Colonic mucosa (tissue), 4 donors: Measurements from ENCODE around the gene FOXF2. TPM values are rescaled to one million over a fixed set of nuclear protein-coding genes. Genes with fewer than 3 reads are reported as not detected.
A peak's percentile ranks its signal among the peaks of the same experiment; 100 is the strongest.

Experiments used
- DNase-seq: peaks from one replicate; pipeline ENCODE4 v3.0.0-alpha.2; 2020
- H3K27ac ChIP-seq: fragments of 200-600 bp; one replicate; pipeline ENCODE4 v1.8.0; 2021
- H3K27me3 ChIP-seq: fragments of 200-600 bp; one replicate; pipeline ENCODE4 v1.8.0; 2021
- H3K36me3 ChIP-seq: fragments of 200-600 bp; one replicate; pipeline ENCODE4 v1.8.0; 2021
- H3K4me1 ChIP-seq: fragments of 200-600 bp; one replicate; pipeline ENCODE4 v1.8.0; 2021; ENCODE audit warnings: mild to moderate bottlenecking
- H3K4me3 ChIP-seq: fragments of 200-600 bp; one replicate; pipeline ENCODE4 v1.8.0; 2021
- H3K9ac ChIP-seq, 2 donors: one replicate each; pipeline ENCODE4 v1.7.0; 2013; ENCODE audit warnings: control low read depth in 2 of 2, low read depth in 2 of 2, low read length in 2 of 2
- H3K9me3 ChIP-seq: fragments of 200-600 bp; one replicate; pipeline ENCODE4 v1.8.0; 2021
- CTCF ChIP-seq: fragments of 200-600 bp; IDR thresholded peaks from one replicate; pipeline ENCODE4 v1.8.0; 2022; ENCODE audit warnings: antibody characterized with exemption, mild to moderate bottlenecking
- intact Hi-C: fragments of 100-400 bp; cut with DNase I; formaldehyde crosslinking; loops from one replicate; pipeline ENCODE4 v1.14.1; 2022
- total RNA-seq, 2 donors: library from RNA; stranded (reverse); fragmentation: NEBNext Ultra II Directional in 1 of 2; extraction: Animal tissue kit (Norgen Biotek cat#: 25700) in 1 of 2; gene quantifications; one replicate each; pipeline ENCODE4 v1.2.1, GENCODE V29; 2021
- donor health status: healthy.
- donor health status: DM: no; HTN: no; CAD: no.
- donor health status: DM: no; HTN: no; CAD: no.

Gene FOXF2
- total RNA-seq, 2 donors from 2014 or later = 4.2 to 8.4 TPM

GRCh38 chr6:1371933-1372332 lies 17.4 kb upstream of the FOXF2 start:
- Histone ChIP-seq H3K4me1 (no peaks in the 10 kb centered on the region), H3K36me3 (no peaks in the 10 kb centered on the region), H3K9ac (no peak overlapping the region), H3K4me3 (no peak overlapping the region), H3K27me3 (peaks cover 21% of the 10 kb centered on the region), H3K9me3 (no peaks in the 10 kb centered on the region), H3K27ac (no peak overlapping the region)
- no peak for DNase-seq
- no peak for TF ChIP-seq CTCF
- intact Hi-C loops = no loop called here

- Histone ChIP-seq H3K9ac (no peak overlapping the region), H3K9me3 (no peaks in the 10 kb centered on the region), H3K4me3 (no peak overlapping the region), H3K36me3 (no peaks in the 10 kb centered on the region), H3K27me3 (peaks cover 28% of the 10 kb centered on the region), H3K4me1 (no peaks in the 10 kb centered on the region), H3K27ac (no peak overlapping the region)
- intact Hi-C loops = no loop called here
- TF ChIP-seq CTCF = no peak
- DNase-seq = no peak
These were observed 16.7 kb upstream of the FOXF2 start for GRCh38 chr6:1372690-1373089.

GRCh38 chr6:1376653-1377052 lies 12.7 kb upstream of the FOXF2 start:
- Histone ChIP-seq H3K9ac (no peak overlapping the region), H3K27me3 (peaks cover 68% of the 10 kb centered on the region), H3K9me3 (no peaks in the 10 kb centered on the region), H3K4me3 (no peak overlapping the region), H3K27ac (no peak overlapping the region), H3K4me1 (no peaks in the 10 kb centered on the region), H3K36me3 (no peaks in the 10 kb centered on the region)
- intact Hi-C loops = no loop called here
- no peak for DNase-seq
- no peak for TF ChIP-seq CTCF

GRCh38 chr6:1377526-1377925 lies 11.8 kb upstream of the FOXF2 start:
- no peak overlapping the region for H3K4me3 ChIP-seq
- H3K27ac ChIP-seq = no peak overlapping the region
- no peaks in the 10 kb centered on the region for H3K36me3 ChIP-seq
- no peak for TF ChIP-seq CTCF
- H3K9ac ChIP-seq = no peak overlapping the region
- H3K4me1 ChIP-seq = peaks cover 3% of the 10 kb centered on the region
- H3K27me3 ChIP-seq = peaks cover 77% of the 10 kb centered on the region
- no peaks in the 10 kb centered on the region for H3K9me3 ChIP-seq
- intact Hi-C loops = no loop called here
- DNase-seq = no peak

- intact Hi-C loops = no loop called here
- no peak for DNase-seq
- H3K27ac ChIP-seq = no peak overlapping the region
- H3K9me3 ChIP-seq = no peaks in the 10 kb centered on the region
- peaks cover 85% of the 10 kb centered on the region for H3K27me3 ChIP-seq
- peaks cover 3% of the 10 kb centered on the region for H3K4me1 ChIP-seq
- H3K4me3 ChIP-seq = no peak overlapping the region
- H3K9ac ChIP-seq = peak overlapping the region in 1 of 2 donors; percentile 35
- H3K36me3 ChIP-seq = no peaks in the 10 kb centered on the region
- no peak for TF ChIP-seq CTCF
These were observed 11.0 kb upstream of the FOXF2 start for GRCh38 chr6:1378065-1379016.
